Measurements from ENCODE around the gene IRAK1BP1.
"Not testable (repeated sequence)": the region's sequence is repeated elsewhere in the genome, so short reads cannot be mapped to it uniquely, and the experiment has no call there.

IRAK1BP1 gene

DNA sequence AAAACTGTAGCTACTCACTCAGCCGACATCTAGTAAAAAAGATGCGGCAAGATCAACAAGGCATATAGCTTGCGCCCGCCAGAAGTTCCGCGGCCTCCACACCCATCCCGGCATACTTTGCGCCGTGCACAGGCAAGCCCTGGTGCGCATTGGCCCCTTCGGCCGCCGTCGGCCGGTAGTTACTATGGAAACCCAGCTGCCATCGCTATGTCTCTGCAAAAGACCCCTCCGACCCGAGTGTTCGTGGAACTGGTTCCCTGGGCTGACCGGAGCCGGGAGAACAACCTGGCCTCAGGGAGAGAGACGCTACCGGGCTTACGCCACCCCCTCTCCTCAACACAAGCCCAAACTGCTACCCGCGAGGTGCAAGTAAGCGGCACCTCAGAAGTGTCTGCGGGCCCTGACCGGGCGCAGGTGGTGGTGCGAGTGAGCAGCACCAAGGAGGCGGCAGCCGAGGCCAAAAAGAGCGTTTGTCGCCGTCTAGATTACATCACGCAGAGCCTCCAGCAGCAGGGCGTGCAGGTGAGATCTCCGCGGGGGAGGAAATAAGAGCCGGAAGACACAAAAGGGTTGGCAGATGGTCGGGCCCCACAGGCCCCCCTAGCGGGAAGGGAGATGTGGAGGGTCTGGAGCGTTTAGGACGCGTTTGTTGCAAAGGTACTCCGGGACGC is at the start of gene IRAK1BP1:
Gene IRAK1BP1, plus strand, starts transcription at position 182 of the 671 bp plus-strand sequence. Its CDS starts 26 bp downstream, at position 208.
- DNase-seq (ENCODE audit: low read depth): peak; percentile 52

DNA sequence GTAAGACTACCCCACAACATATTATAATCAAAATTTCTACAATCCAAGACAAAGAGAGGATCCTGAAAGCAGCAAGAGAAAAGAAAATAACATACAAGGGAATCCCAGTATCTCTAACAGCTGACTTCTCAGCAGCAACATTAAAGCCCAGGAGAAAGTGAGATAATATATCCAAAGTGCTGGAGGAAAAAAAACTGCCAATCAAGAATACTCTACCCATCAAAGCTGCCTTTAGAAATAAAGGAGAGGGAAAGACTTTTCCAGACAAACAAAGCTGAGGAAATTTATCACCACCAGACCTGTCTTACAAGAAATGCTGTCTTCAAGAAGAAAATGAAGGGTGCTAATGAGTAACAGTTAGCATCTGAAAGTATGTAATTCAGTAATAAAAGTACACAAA is 43.3 kb upstream of the IRAK1BP1 start:
- no peak for DNase-seq (ENCODE audit: low read depth)

- no peak for DNase-seq (ENCODE audit: low read depth)
These were observed 37.9 kb upstream of the IRAK1BP1 start for GRCh38 chr6:78829407-78829806.

GRCh38 chr6:78830805-78831204 is 36.5 kb upstream of the IRAK1BP1 start:
- no peak for DNase-seq (ENCODE audit: low read depth)

DNA sequence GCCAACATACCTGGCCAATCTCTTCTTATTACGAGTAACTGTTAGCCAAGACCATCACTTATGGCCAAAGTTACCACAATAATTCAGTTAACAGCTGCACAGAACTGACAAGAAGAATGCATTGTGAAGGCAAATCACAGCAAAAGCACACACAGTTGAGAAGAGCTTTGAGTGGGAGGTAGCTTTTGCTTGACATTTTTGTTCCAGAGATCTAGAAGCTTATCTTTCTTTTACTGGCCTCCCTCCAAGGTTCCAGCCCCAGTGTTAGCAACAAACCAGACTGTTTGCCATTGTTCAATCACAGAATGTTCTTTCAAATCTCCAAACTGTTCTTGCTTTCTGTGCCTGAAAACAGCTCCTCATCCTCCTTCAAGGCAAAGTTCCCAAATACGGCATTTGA is 35.9 kb upstream of the IRAK1BP1 start:
- DNase-seq (ENCODE audit: low read depth): no peak

DNA sequence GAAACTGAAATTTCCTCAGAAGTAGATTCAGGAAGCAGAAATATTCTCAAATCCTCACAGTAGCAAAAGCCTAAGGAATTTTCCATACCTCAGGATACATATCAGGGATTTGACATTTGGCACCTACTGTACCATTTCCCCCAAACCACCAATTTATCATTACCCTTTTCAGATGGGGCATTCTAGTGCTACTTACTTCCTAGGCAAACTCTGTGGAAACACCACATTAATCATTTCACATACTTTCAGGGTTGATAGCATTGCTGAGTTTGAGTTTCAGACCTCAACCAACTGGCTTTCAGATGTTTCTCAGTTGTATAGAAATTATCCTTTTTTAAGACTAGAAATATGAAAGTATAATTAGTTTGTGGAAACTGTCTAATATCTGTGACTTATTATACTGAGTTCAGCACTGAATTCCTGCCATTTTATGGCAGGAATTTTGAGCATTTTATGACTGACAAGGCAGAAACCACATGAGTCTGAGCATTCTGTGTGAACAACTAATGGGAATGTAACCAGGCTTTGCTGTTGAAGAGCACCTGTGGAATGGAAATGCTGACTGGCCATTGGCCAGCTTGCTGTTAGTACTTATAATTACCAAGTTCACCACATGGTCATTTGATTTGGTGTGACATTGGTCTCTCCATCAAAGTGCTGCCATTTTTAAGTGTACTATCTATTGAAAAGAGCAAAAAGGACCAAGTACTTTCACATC is 35.1 kb upstream of the IRAK1BP1 start:
- no peak for DNase-seq (ENCODE audit: low read depth)

- DNase-seq (ENCODE audit: low read depth): no peak
These were observed 31.5 kb upstream of the IRAK1BP1 start for GRCh38 chr6:78835817-78836216.

DNA sequence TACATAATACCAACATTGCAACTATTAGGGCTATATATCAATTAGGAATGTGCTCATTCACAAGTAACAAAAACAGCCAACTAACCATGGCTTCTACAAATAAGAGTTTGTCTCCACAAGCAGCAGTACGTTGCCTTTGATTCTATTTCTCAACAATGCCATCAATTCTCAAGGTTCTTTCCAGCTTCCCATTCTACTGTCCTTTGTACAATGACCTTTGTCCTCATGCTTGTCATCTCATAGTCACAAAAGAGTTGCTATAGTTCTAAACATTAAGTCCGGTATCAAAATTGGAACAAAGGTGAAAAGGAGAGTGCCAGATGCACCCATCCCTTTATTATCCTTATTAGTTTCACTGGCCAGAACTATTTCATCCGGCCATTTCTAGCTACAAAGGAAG is 30.8 kb upstream of the IRAK1BP1 start:
- no peak for DNase-seq (ENCODE audit: low read depth)

GRCh38 chr6:78841111-78841510 is 26.2 kb upstream of the IRAK1BP1 start:
- no peak for DNase-seq (ENCODE audit: low read depth)

- DNase-seq (ENCODE audit: low read depth): no peak
These were observed 24.4 kb upstream of the IRAK1BP1 start for GRCh38 chr6:78842953-78843352.

DNA sequence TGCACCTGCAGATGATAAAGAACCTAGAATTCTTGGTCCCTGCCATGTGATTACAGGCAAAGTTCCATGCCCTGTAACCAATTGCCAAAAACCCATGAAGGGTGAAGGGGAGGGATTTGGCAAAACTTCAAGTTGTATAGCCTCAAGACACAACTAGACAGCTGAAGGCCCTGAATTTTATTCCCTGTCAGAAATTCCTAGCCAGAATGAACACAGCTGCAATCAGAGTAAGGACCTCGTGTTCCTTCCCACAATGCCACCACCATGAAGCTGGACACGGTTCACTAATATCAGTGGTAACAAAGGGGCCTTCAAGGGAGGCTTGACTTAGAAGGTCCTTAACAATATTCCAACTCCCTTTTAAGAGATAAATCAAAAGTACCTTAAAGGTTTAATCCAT is 22.5 kb upstream of the IRAK1BP1 start:
- no peak for DNase-seq (ENCODE audit: low read depth)

DNA sequence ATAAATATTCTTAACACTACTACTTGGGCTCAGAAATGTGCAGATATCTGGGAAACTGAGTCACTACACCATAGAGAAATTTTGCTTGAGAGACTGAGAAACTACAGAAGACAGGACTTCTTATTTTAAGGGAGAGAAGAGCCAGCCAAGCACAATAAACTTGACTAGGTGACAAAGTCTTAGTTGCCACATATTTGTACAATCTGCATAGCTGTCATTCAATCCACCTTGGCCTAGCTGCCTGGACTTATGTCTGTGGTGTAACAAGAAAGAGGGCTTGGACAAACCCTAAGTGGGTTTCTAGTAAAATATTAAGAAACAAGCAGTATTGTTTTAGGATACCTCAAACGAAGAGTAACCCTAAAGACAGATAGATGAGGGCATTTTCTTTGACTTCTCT is 21.8 kb upstream of the IRAK1BP1 start:
- no peak for DNase-seq (ENCODE audit: low read depth)

DNA sequence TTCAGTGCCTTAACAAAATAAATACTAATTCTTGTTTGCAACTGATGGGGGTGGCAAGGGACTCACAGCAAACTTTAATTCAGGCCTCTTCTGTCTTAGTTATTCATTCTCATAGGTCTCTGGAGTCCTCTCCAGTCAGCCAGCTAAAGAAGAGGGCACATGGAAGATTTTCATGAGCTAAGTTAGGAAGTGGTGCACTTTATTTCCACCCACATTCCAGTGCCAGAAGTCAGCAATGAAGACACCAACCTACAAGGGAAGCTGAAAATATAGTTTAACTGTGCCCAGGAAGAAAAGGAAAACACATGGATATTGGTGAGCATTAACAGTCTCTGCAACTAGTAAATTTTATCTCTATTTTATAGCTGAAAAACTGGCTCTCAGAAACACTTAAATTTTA is 16.7 kb upstream of the IRAK1BP1 start:
- DNase-seq (ENCODE audit: low read depth): no peak

DNA sequence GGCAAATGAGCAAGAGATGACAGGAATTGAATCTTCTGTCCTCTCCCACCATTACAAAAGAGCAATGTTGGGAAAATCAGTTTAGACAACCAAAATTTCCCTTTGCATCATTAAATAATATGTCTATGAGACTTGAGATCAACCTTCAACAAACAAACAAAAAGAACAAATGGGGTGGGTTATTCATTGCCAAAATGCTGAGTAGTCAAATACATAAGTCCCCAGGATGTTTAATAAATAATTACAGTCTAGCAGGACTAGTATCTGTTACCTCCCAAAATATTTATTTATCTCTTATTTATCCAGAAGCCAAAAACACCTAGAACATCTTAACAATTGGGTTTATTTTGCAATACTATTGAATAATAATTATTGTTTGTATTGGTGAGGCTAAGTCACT is 16.2 kb upstream of the IRAK1BP1 start:
- no peak for DNase-seq (ENCODE audit: low read depth)

GRCh38 chr6:78854546-78854945 is 12.8 kb upstream of the IRAK1BP1 start:
- DNase-seq (ENCODE audit: low read depth): no peak

DNA sequence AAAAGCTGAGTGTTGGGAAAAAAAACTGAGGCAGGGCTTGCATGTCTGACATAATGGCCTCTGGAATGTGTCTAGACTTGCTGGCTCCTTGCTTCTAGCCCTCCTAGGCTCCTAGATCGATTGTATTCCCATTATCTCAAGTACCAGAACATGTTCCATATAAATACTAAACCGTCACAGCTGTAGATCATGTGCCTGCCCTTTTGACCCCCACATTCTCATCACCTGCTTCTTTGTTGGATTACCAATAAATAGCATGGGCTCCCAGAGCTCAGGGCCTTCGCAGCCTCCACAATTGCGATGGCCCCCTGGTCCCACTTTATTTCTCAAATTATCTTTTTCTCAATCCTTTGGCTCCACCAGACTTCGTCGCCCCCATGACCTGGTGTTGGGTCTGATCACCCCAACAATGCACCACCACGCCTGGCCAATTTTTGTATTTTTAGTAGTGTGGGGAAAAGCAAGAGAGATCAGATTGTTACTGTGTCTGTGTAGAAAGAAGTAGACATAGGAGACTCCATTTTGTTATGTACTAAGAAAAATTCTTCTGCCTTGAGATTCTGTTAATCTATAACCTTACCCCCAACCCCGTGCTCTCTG is 8.9 kb upstream of the IRAK1BP1 start:
- not testable (repeated sequence) for DNase-seq (ENCODE audit: low read depth)

GRCh38 chr6:78861509-78861908 is 5.8 kb upstream of the IRAK1BP1 start:
- DNase-seq (ENCODE audit: low read depth): no peak

DNA sequence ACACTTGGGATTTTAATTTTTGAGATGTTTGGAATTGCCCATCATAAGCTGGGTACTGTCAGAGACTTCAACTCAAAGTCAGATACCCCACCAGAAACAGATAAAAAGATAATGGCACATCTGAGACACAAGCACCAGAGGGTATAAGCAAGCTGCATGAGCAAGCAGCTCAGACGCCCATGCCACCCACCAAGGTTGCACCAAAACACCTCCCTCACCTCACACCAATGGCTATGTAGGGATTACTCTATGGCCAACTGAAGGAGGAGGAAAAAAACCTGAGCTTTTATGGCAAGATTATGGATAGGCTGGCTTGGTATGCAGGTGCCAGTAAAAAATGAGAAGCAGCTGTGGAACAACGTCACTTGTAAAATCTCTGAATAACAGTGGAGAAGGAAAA is 3.8 kb upstream of the IRAK1BP1 start:
- DNase-seq (ENCODE audit: low read depth): no peak

- DNase-seq (ENCODE audit: low read depth): no peak
These were observed 2.4 kb upstream of the IRAK1BP1 start for GRCh38 chr6:78864957-78865356.

DNA sequence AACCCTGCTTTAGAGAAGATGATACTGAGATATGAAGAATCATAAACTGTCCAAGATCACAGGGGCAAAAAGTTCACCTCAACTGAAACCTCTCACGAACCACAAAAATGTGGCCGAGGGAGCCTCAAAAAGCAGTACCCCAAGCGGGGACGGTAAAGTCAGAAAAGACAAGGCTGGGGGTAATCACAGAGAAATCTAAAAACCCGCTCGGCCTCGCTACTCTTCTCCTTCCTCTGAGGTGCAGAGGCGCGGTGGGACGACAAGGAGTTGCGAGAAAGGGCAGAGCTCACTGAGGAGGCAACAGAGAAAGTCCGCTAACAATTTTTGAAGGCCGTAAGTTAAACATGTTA is 356 bp upstream of the IRAK1BP1 start:
- DNase-seq (ENCODE audit: low read depth): no peak

DNA sequence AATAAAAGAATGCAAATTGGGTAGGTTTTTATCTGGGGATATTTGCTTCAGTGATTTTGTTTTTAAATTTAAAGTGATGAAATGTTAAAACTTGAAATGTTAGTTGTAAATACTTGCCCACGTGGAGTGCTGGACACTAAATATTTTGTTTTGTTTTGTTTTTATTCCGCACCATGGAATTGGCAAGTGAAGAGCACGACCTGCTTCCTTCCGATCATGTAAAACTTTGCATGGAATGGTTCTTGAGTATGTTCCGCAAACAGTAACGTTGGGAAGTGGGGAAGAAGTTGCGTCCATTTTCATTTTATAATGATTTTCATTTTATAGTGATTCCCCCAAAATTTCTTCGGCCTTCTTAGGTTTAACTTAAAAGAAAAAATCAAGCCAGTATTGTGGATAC is 765 bp downstream of the IRAK1BP1 start:
- DNase-seq (ENCODE audit: low read depth): no peak

DNA sequence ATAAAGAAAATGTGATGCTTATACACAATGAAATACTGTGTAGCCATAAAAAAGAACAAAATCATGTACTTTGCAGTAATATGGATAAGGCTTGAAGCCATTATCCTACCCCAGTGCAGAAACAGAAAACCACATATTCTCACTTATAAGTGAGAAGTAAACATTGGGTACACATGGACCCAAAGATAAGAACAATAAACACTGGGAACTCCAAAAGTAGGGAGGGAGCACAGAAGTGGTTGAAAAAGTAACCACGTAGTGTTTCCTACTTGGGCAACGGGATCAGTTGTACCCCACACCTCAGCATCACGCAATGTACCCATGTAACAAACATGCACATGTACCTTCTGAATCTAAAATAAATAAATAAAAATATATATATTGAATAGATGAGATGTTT is 8.2 kb downstream of the IRAK1BP1 start:
- DNase-seq (ENCODE audit: low read depth): no peak

GRCh38 chr6:78883651-78884050 is 16.3 kb downstream of the IRAK1BP1 start:
- no peak for DNase-seq (ENCODE audit: low read depth)

- DNase-seq (ENCODE audit: low read depth): not testable (repeated sequence)
These were observed 22.6 kb downstream of the IRAK1BP1 start for GRCh38 chr6:78889901-78890300.

Data from stromal cell of bone marrow (primary cell).